Measurements from ENCODE around the gene TMCC1. TPM values are rescaled to one million over a fixed set of nuclear protein-coding genes. Genes with fewer than 3 reads are reported as not detected.

The TMCC1 gene
- polyA plus RNA-seq, 2 of the 4 experiments (the other 2 are of a cell fraction): 30.3 to 75.7 TPM

DNA sequence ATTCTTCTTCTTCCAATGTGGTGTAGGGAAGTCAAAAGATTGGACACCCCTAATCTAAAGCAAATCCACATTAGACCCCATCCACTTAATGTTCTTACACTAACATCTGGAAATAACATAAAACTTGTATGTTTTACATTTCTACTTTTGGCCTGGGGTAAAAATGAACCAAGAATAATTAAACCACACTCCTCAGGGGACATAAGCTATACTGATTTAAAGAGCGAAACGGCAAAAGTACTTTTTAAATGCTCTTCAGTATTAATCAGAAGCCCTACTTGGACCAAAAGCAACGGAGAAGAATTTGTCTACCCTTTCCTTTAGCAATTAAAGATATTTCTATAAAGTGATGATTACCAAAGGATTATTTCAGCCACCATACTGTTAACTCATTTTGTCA lies 123.9 kb downstream of the TMCC1 start:
- H3K4me2 ChIP-seq: no peak overlapping the region
- no peak for DNase-seq (ENCODE audit: low read depth in 1 of 2, low spot score in 1 of 2)
- TF ChIP-seq, protein P1, sequence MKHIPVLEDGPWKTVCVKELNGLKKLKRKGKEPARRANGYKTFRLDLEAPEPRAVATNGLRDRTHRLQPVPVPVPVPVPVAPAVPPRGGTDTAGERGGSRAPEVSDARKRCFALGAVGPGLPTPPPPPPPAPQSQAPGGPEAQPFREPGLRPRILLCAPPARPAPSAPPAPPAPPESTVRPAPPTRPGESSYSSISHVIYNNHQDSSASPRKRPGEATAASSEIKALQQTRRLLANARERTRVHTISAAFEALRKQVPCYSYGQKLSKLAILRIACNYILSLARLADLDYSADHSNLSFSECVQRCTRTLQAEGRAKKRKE (CRISPR knock-in tag; IDR thresholded peaks at IDR 0.05; ENCODE audit: low read depth): no peak
- no peak for TF ChIP-seq TFCP2L1 (CRISPR knock-in tag; IDR thresholded peaks at IDR 0.05)
- no peak for FAIRE-seq
- ChIA-PET POLR2A (no interaction called here), CTCF (no interaction called here)
- H3K4me3 ChIP-seq: no peak overlapping the region
- no peak overlapping the region for H3K27ac ChIP-seq
- no peaks in the 10 kb centered on the region for H3K9me3 ChIP-seq
- WGBS (ENCODE audit: missing lambda C conversion rate): 86% methylated on average over 3 of the region's 3 CpGs
- H3K4me1 ChIP-seq: peaks cover 19% of the 10 kb centered on the region; the same call in 2 of the 3 replicates
- ATAC-seq: no peak

DNA sequence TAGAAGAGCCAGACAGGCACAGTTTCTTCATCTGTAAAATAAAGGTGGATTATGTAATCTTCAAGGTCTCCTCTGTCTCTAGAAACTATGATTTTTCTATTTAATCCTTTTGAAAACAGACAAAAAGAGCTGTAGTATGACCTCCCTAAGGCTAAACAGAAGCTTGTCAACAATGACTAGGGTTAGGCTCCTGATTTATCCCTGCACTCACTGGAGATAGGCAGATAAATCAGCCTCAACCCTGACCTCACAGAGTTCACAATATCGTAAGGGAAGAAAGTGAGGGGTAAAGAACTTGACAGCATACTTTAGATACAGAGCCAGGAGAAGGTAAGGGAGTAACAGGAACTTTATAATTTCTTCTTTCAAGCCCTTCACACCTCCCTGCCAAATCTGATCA lies 124.8 kb downstream of the TMCC1 start:
- no peak for DNase-seq (ENCODE audit: low read depth in 1 of 2, low spot score in 1 of 2)
- no peak for ATAC-seq
- CTCF ChIA-PET: no interaction called here
- no peak overlapping the region for H3K4me3 ChIP-seq
- H3K4me1 ChIP-seq: peaks cover 26% of the 10 kb centered on the region
- POLR2A ChIA-PET: no interaction called here
- peak overlapping the region; percentile 22; the same call in 2 of the 3 replicates for H3K4me2 ChIP-seq
- TF ChIP-seq TP53 (CRISPR knock-in tag; IDR thresholded peaks at IDR 0.05): no peak
- no peak for TF ChIP-seq MAFK (IDR thresholded peaks at IDR 0.05; ENCODE audit: partially characterized antibody)
- TF ChIP-seq, protein P1 (CRISPR knock-in tag; IDR thresholded peaks at IDR 0.05; ENCODE audit: low read depth): no peak
- TF ChIP-seq CHD4 (IDR thresholded peaks at IDR 0.05; ENCODE audit: borderline replicate concordance): no peak
- no peak for TF ChIP-seq HDAC2 (IDR thresholded peaks at IDR 0.05)
- TF ChIP-seq SMC3 (IDR thresholded peaks at IDR 0.05): no peak
- no peak for TF ChIP-seq POLR2AphosphoS2 (conservative IDR thresholded peaks at IDR 0.05; ENCODE audit: low read length)
- no peak for TF ChIP-seq ZSCAN20 (CRISPR knock-in tag; IDR thresholded peaks at IDR 0.05)
- TF ChIP-seq KDM5A (IDR thresholded peaks at IDR 0.05): no peak
- no peak for TF ChIP-seq EHF (CRISPR knock-in tag; IDR thresholded peaks at IDR 0.05)
- TF ChIP-seq, protein P2, sequence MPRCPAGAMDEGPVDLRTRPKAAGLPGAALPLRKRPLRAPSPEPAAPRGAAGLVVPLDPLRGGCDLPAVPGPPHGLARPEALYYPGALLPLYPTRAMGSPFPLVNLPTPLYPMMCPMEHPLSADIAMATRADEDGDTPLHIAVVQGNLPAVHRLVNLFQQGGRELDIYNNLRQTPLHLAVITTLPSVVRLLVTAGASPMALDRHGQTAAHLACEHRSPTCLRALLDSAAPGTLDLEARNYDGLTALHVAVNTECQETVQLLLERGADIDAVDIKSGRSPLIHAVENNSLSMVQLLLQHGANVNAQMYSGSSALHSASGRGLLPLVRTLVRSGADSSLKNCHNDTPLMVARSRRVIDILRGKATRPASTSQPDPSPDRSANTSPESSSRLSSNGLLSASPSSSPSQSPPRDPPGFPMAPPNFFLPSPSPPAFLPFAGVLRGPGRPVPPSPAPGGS (IDR thresholded peaks at IDR 0.05): no peak
- no peak for TF ChIP-seq ZNF302 (CRISPR knock-in tag; IDR thresholded peaks at IDR 0.05)
- TF ChIP-seq GATA3 (IDR thresholded peaks at IDR 0.05; ENCODE audit: borderline replicate concordance): no peak
- no peak for TF ChIP-seq RARB (CRISPR knock-in tag; IDR thresholded peaks at IDR 0.05)
- TF ChIP-seq, protein P3, sequence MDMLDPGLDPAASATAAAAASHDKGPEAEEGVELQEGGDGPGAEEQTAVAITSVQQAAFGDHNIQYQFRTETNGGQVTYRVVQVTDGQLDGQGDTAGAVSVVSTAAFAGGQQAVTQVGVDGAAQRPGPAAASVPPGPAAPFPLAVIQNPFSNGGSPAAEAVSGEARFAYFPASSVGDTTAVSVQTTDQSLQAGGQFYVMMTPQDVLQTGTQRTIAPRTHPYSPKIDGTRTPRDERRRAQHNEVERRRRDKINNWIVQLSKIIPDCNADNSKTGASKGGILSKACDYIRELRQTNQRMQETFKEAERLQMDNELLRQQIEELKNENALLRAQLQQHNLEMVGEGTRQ (IDR thresholded peaks at IDR 0.05): no peak
- TF ChIP-seq, protein P4, sequence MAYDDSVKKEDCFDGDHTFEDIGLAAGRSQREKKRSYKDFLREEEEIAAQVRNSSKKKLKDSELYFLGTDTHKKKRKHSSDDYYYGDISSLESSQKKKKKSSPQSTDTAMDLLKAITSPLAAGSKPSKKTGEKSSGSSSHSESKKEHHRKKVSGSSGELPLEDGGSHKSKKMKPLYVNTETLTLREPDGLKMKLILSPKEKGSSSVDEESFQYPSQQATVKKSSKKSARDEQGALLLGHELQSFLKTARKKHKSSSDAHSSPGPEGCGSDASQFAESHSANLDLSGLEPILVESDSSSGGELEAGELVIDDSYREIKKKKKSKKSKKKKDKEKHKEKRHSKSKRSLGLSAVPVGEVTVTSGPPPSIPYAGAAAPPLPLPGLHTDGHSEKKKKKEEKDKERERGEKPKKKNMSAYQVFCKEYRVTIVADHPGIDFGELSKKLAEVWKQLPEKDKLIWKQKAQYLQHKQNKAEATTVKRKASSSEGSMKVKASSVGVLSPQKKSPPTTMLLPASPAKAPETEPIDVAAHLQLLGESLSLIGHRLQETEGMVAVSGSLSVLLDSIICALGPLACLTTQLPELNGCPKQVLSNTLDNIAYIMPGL (CRISPR knock-in tag; IDR thresholded peaks at IDR 0.05; ENCODE audit: borderline replicate concordance): no peak
- TF ChIP-seq CBX2 (IDR thresholded peaks at IDR 0.05; ENCODE audit: borderline replicate concordance, low read depth): no peak
- no peaks in the 10 kb centered on the region for H3K9me3 ChIP-seq
- H3K27ac ChIP-seq: no peak overlapping the region
- FAIRE-seq: no peak
- WGBS (ENCODE audit: missing lambda C conversion rate): 17% methylated on average over 1 of the region's 1 CpG

DNA sequence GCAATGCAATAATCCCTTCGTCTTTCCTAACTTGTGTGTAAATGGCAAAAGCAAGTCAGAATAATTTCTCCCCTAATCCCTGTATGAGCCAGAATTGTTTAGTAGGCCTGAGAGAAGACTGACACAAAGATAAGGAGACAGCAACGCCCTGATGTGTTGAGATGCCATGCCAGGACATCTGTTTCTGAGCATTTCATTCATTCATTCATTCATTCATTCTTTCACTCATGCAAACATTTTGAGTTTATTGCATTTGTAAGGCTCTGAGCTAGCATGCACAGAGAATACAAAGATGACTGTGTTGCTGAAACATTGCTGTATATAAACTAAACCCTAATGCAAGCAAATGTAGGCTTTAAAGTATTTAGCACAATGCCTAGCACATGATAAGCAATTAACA lies 127.4 kb downstream of the TMCC1 start:
- FAIRE-seq (no peak), ATAC-seq (no peak), DNase-seq (ENCODE audit: low read depth in 1 of 2, low spot score in 1 of 2) (no peak)
- Histone ChIP-seq H3K4me1 (peaks cover 30% of the 10 kb centered on the region), H3K4me2 (no peak overlapping the region), H3K4me3 (no peak overlapping the region), H3K27ac (no peak overlapping the region), H3K9me3 (no peaks in the 10 kb centered on the region)
- ChIA-PET POLR2A (no interaction called here), CTCF (interaction anchor here (1.0 kb wide), 1 partner anchor 61 kb away, joined by 3 read pairs; no protein-coding TSS in a partner anchor)
- WGBS (ENCODE audit: missing lambda C conversion rate): 78% methylated on average over 2 of the region's 2 CpGs
- TF ChIP-seq CBX2 (IDR thresholded peaks at IDR 0.05; ENCODE audit: borderline replicate concordance, low read depth): no peak
- TF ChIP-seq NR3C1 (IDR thresholded peaks at IDR 0.05): no peak
- TF ChIP-seq, protein P2 (IDR thresholded peaks at IDR 0.05): no peak
- no peak for TF ChIP-seq JUN (IDR thresholded peaks at IDR 0.05)
- TF ChIP-seq HOXB13 (CRISPR knock-in tag; IDR thresholded peaks at IDR 0.05; ENCODE audit: low read depth): no peak
- TF ChIP-seq, protein P5, sequence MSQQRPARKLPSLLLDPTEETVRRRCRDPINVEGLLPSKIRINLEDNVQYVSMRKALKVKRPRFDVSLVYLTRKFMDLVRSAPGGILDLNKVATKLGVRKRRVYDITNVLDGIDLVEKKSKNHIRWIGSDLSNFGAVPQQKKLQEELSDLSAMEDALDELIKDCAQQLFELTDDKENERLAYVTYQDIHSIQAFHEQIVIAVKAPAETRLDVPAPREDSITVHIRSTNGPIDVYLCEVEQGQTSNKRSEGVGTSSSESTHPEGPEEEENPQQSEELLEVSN (IDR thresholded peaks at IDR 0.05; ENCODE audit: borderline replicate concordance, low read depth): no peak
- TF ChIP-seq MAZ (IDR thresholded peaks at IDR 0.05; ENCODE audit: borderline replicate concordance, low read depth, low read length): no peak
- no peak for TF ChIP-seq EP300 (IDR thresholded peaks at IDR 0.05)
- no peak for TF ChIP-seq RAD21 (conservative IDR thresholded peaks at IDR 0.05 in 1 of 2, IDR thresholded peaks at IDR 0.05 in 1 of 2)
- no peak for TF ChIP-seq HOXA7 (CRISPR knock-in tag; IDR thresholded peaks at IDR 0.05)
- no peak for TF ChIP-seq TP53 (CRISPR knock-in tag; IDR thresholded peaks at IDR 0.05)
- no peak for TF ChIP-seq CBX8 (IDR thresholded peaks at IDR 0.05)
- no peak for TF ChIP-seq HDAC2 (IDR thresholded peaks at IDR 0.05)
- no peak for TF ChIP-seq SMC3 (IDR thresholded peaks at IDR 0.05)

Data from A549 (cell line).